GM19193 (cell line): ENCODE measurements around the gene SRSF4.

ENCODE experiments used
- POLR2A ChIP-seq: IDR thresholded peaks from 4 replicates; pipeline ENCODE4 v1.6.1; 2011; ENCODE audit not compliant: insufficient read depth, insufficient read length; ENCODE audit errors: extremely low read depth

The SRSF4 gene

GRCh38 chr1:29100487-29100886 lies 81.2 kb downstream of the SRSF4 start:
- no peak for TF ChIP-seq POLR2A

GRCh38 chr1:29099286-29099685 lies 82.4 kb downstream of the SRSF4 start:
- no peak for TF ChIP-seq POLR2A
